GM12878 (cell line): ENCODE measurements around the gene TNNC2. TPM values are rescaled to one million over a fixed set of nuclear protein-coding genes. Genes with fewer than 3 reads are reported as not detected.
A peak's percentile ranks its signal among the peaks of the same experiment; 100 is the strongest.

Source experiments
- ATAC-seq: fragments of 200-7000 bp; cut with Tn5 transposase; 3 replicates; pipeline ENCODE4 v1.9.1; 2020; ENCODE audit warnings: mild to moderate bottlenecking, moderate library complexity
- BruUV-seq: library from RNA; stranded (reverse); fragments of 400-500 nt; replicated peaks from 2 replicates; lab custom pipeline; 2021; lab: Mats Ljungman, UMichigan
- CTCF ChIA-PET: fragments of 300-600 bp; sonication (Branson Sonifier 250); formaldehyde crosslinking; extraction: SDS; loops from one replicate; lab custom pipeline; 2021; ENCODE audit warnings: inconsistent platforms; lab: Yijun Ruan, JAX
- POLR2A ChIA-PET: fragments of 350-600 bp; formaldehyde crosslinking; extraction: SDS; loops from one replicate; lab custom pipeline; 2021; ENCODE audit warnings: inconsistent platforms; lab: Charles Lee
- RAD21 ChIA-PET: fragments of 300-600 bp; sonication (Branson Sonifier 250); formaldehyde crosslinking; loops from one replicate; lab custom pipeline; 2023; ENCODE audit warnings: antibody characterized with exemption; ENCODE audit not compliant: unreplicated experiment; lab: Charles Lee
- SMC1A ChIA-PET: fragments of 300-600 bp; sonication (Branson Sonifier 250); formaldehyde crosslinking; loops from one replicate; lab custom pipeline; 2023; ENCODE audit not compliant: unreplicated experiment, uncharacterized antibody; lab: Charles Lee
- DNase-seq: peaks from one replicate; pipeline ENCODE4 v3.0.0-alpha.2; 2011; ENCODE audit warnings: low read depth, low spot score
- FAIRE-seq: peaks from 3 replicates; lab custom pipeline; 2011; peaks lifted over from hg19 to GRCh38; lab: Jason Lieb, UNC
- H2AFZ ChIP-seq: 2 replicates; pipeline ENCODE4 v1.6.0; 2011; ENCODE audit warnings: low read depth, low read length, control low read depth; ENCODE audit not compliant: control insufficient read depth
- H3K27ac ChIP-seq: 2 replicates; pipeline ENCODE4 v1.5.1; 2011; ENCODE audit warnings: control low read depth; ENCODE audit not compliant: control insufficient read depth, insufficient read depth
- H3K27me3 ChIP-seq, 2 experiments: replicated peaks in 1 of 2; 2 replicates each; pipeline versions ENCODE4 v1.6.0 to v1.6.1; 2011; ENCODE audit warnings: low read length in 1 of 2; ENCODE audit not compliant: control insufficient read depth in 2 of 2, insufficient read depth in 2 of 2
- H3K36me3 ChIP-seq, 2 experiments: 2 replicates each; pipeline ENCODE4 v1.5.1; 2011; ENCODE audit warnings: low read length in 1 of 2; ENCODE audit not compliant: control insufficient read depth in 2 of 2, insufficient read depth in 2 of 2
- H3K4me1 ChIP-seq: 2 replicates; pipeline ENCODE4 v1.6.1; 2011; ENCODE audit warnings: mild to moderate bottlenecking, low read length, moderate library complexity, mixed read lengths; ENCODE audit not compliant: control insufficient read depth, insufficient read depth
- H3K4me2 ChIP-seq: 2 replicates; pipeline ENCODE4 v1.6.0; 2011; ENCODE audit warnings: control low read depth; ENCODE audit not compliant: control insufficient read depth, insufficient read depth
- H3K4me3 ChIP-seq: fragments of 200-600 bp; sonication (generic); 2 replicates; pipeline ENCODE4 v1.5.1; 2016
- H3K79me2 ChIP-seq: 2 replicates; pipeline ENCODE4 v1.6.0; 2011; ENCODE audit warnings: low read length; ENCODE audit not compliant: control insufficient read depth, insufficient read depth
- H3K9ac ChIP-seq: 2 replicates; pipeline ENCODE4 v1.8.0; 2011; ENCODE audit warnings: low read length, control low read depth, mixed read lengths; ENCODE audit not compliant: control insufficient read depth, insufficient read depth
- H3K9me3 ChIP-seq: replicated peaks from 3 replicates; pipeline ENCODE4 v1.5.1; 2011; ENCODE audit warnings: mild to moderate bottlenecking, low read length; ENCODE audit not compliant: control insufficient read depth, insufficient read depth
- H4K20me1 ChIP-seq: 2 replicates; pipeline ENCODE4 v1.6.0; 2011; ENCODE audit not compliant: control insufficient read depth, insufficient read depth
- DPF2 ChIP-seq: fragments of 450-650 bp; IDR thresholded peaks from 2 replicates; pipeline ENCODE4 v1.6.1; 2017; ENCODE audit warnings: mild to moderate bottlenecking
- GABPA ChIP-seq: IDR thresholded peaks from 2 replicates; pipeline ENCODE4 v1.6.1; 2014; ENCODE audit warnings: antibody characterized with exemption, low read depth, mild to moderate bottlenecking, inconsistent platforms
- HDGF ChIP-seq: fragments of 450-650 bp; IDR thresholded peaks from 2 replicates; pipeline ENCODE4 v1.6.1; 2016; ENCODE audit warnings: antibody characterized with exemption
- LARP7 ChIP-seq: fragments of 450-650 bp; IDR thresholded peaks from 2 replicates; pipeline ENCODE4 v1.6.1; 2017; ENCODE audit warnings: mild to moderate bottlenecking
- NFIC ChIP-seq: IDR thresholded peaks from 2 replicates; pipeline ENCODE4 v1.6.1; 2012; ENCODE audit warnings: low read depth, mild to moderate bottlenecking, inconsistent platforms, low read length, moderate library complexity
- NFYA ChIP-seq: IDR thresholded peaks from 2 replicates; pipeline ENCODE4 v1.6.1; 2011; ENCODE audit warnings: low read depth, mild to moderate bottlenecking, low read length, improper control_type of control experiment, borderline replicate concordance
- RAD21 ChIP-seq: IDR thresholded peaks from 2 replicates; pipeline ENCODE4 v1.6.1; 2011; ENCODE audit warnings: mild to moderate bottlenecking, low read depth, low read length, moderate library complexity; ENCODE audit not compliant: insufficient read depth
- SMC3 ChIP-seq: IDR thresholded peaks from 2 replicates; pipeline ENCODE4 v1.6.1; 2011; ENCODE audit warnings: low read length, improper control_type of control experiment, borderline replicate concordance
- SP1 ChIP-seq: IDR thresholded peaks from one replicate; pipeline ENCODE4 v1.6.1; 2011; ENCODE audit warnings: low read depth, low read length
- TARDBP ChIP-seq: IDR thresholded peaks from 2 replicates; pipeline ENCODE4 v1.6.1; 2016; ENCODE audit warnings: borderline replicate concordance
- TCF12 ChIP-seq: IDR thresholded peaks from 2 replicates; pipeline ENCODE4 v1.6.1; 2011; ENCODE audit warnings: low read depth, mild to moderate bottlenecking, low read length
- YBX1 ChIP-seq: fragments of 450-650 bp; IDR thresholded peaks from 2 replicates; pipeline ENCODE4 v1.6.1; 2016; ENCODE audit warnings: antibody characterized with exemption
- YY1 ChIP-seq: IDR thresholded peaks from 2 replicates; pipeline ENCODE4 v1.6.1; 2011; ENCODE audit warnings: low read depth, mild to moderate bottlenecking, low read length
- ZNF24 ChIP-seq: fragments of 450-650 bp; IDR thresholded peaks from 2 replicates; pipeline ENCODE4 v1.6.1; 2017; ENCODE audit warnings: antibody characterized with exemption, mild to moderate bottlenecking
- WGBS: methylation state at CpG from one replicate; pipeline ENCODE4 v1.1.6; 2016; ENCODE audit warnings: low lambda C conversion rate; ENCODE audit not compliant: insufficient replicate concordance, insufficient coverage; ENCODE audit errors: missing lambda C conversion rate; 5-methylcytosine and 5-hydroxymethylcytosine counted together
- in situ Hi-C: fragments of 300-500 bp; cut with MboI; formaldehyde crosslinking; loops from 9 replicates; pipeline ENCODE4 v1.14.3; 2018; ENCODE audit warnings: mixed read lengths
- intact Hi-C: fragments of 100-400 bp; cut with micrococcal nuclease; formaldehyde crosslinking; loops from one replicate; pipeline ENCODE4 v1.14.2; 2022; ENCODE audit not compliant: unreplicated experiment
- polyA plus RNA-seq, 11 experiments: library from polyadenylated mRNA; depleted of rRNA in 4 of 11; unstranded in 6 of 11; stranded (reverse) in 5 of 11; fragments of >200 nt; fragmentation: Nextera tagmentation in 4 of 11; fragmentation: Illumina TruSeq in 1 of 11; extraction: Ambion mirVana in 4 of 11; extraction: Trizol in 1 of 11; gene quantifications; 1 replicate in 1 of 11; 2 replicates in 10 of 11; pipeline versions ENCODE4 v1.2.1 to v1.2.3, GENCODE V29; 2011 to 2016; ENCODE audit warnings: inconsistent platforms in 2 of 11, missing spikeins in 2 of 11, low read depth in 1 of 11
- total RNA-seq, 4 experiments: library from RNA; depleted of rRNA in 3 of 4; stranded (reverse); fragments of >200 nt in 3 of 4; fragmentation: Illumina TruSeq in 1 of 4; extraction: Trizol in 1 of 4; gene quantifications; 2 replicates each; pipeline versions ENCODE4 v1.2.1 to v1.2.3, GENCODE V29; 2013 to 2021
- TF ChIP-seq, protein P1 (sequence below): IDR thresholded peaks from 2 replicates; pipeline ENCODE4 v1.6.1; 2012; ENCODE audit warnings: mild to moderate bottlenecking, low read depth, low read length
- TF ChIP-seq, protein P2 (sequence below), 3 experiments: IDR thresholded peaks in 2 of 3; conservative IDR thresholded peaks in 1 of 3; 2 replicates each; pipeline ENCODE4 v1.5.1; 2011; ENCODE audit warnings: low read depth in 3 of 3, low read length in 3 of 3, mild to moderate bottlenecking in 3 of 3, control low read depth in 2 of 3, moderate library complexity in 2 of 3, inconsistent platforms in 1 of 3, mixed read lengths in 1 of 3; ENCODE audit not compliant: control insufficient read depth in 2 of 3, insufficient read depth in 1 of 3; ENCODE audit errors: extremely low read depth in 1 of 3

Gene TNNC2
- total and polyA plus RNA-seq, 10 of the 15 experiments (the other 5 are each of a cell fraction or from before 2014, with no cell fraction given): 0.37 TPM; not detected in 9

DNA sequence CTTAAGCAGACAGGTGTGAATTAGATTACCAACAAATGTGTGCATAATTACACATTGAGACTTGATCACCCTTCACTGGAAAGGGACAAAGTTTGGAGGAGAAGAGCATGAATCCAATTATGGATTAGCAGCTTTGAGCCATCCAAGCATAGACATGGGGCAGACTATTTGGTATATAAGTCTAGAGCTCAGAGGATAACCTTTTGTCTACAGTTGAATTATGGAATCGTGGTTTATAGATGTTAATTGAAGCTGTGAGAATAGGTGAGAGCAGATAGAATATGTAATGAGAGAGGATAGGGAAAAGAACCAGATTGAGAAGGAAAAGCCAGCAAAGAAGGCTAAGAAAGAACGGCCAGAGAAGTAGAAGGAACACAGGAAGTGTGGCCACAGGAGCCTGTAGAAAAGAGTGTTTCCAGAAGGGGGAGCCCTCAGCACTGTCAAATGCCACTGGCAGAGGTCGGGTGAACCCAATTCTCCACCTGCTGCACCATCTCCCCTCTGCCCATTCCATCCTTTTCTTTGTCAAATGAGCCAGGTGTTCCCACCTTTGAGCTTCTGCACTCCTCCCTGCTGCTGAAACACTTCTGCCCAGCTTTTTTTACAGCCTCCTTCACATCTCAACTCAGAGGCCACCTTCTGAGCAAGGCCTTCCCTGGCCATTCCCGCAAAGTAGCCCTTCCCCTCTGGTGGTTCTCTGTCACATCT is 28.0 kb downstream of the TNNC2 start:
- 25% methylated on average over 4 of the region's 4 CpGs for WGBS
- no peaks in the 10 kb centered on the region for H3K27me3 ChIP-seq
- no peaks in the 10 kb centered on the region for H4K20me1 ChIP-seq
- H3K9ac ChIP-seq: no peak overlapping the region
- BruUV-seq: no TSS peak
- H2AFZ ChIP-seq: no peak overlapping the region
- TF ChIP-seq HDGF: 0 out of 2 replicates have a peak, but pooled peaks have one; percentile 51
- TF ChIP-seq, protein P1, sequence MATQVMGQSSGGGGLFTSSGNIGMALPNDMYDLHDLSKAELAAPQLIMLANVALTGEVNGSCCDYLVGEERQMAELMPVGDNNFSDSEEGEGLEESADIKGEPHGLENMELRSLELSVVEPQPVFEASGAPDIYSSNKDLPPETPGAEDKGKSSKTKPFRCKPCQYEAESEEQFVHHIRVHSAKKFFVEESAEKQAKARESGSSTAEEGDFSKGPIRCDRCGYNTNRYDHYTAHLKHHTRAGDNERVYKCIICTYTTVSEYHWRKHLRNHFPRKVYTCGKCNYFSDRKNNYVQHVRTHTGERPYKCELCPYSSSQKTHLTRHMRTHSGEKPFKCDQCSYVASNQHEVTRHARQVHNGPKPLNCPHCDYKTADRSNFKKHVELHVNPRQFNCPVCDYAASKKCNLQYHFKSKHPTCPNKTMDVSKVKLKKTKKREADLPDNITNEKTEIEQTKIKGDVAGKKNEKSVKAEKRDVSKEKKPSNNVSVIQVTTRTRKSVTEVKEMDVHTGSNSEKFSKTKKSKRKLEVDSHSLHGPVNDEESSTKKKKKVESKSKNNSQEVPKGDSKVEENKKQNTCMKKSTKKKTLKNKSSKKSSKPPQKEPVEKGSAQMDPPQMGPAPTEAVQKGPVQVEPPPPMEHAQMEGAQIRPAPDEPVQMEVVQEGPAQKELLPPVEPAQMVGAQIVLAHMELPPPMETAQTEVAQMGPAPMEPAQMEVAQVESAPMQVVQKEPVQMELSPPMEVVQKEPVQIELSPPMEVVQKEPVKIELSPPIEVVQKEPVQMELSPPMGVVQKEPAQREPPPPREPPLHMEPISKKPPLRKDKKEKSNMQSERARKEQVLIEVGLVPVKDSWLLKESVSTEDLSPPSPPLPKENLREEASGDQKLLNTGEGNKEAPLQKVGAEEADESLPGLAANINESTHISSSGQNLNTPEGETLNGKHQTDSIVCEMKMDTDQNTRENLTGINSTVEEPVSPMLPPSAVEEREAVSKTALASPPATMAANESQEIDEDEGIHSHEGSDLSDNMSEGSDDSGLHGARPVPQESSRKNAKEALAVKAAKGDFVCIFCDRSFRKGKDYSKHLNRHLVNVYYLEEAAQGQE: no peak
- TF ChIP-seq NFYA: no peak
- TF ChIP-seq YBX1: no peak
- no peak for TF ChIP-seq DPF2
- TF ChIP-seq TARDBP: no peak
- no peak for TF ChIP-seq SP1
- no peak for TF ChIP-seq GABPA
- no peak for TF ChIP-seq ZNF24
- no peak for TF ChIP-seq TCF12
- 0 out of 2 replicates have a peak, but pooled peaks have one; percentile 44 for TF ChIP-seq YY1
- peak; percentile 42; the same call in 1 of the 2 replicates for TF ChIP-seq SMC3
- TF ChIP-seq NFIC: no peak
- TF ChIP-seq, protein P2, sequence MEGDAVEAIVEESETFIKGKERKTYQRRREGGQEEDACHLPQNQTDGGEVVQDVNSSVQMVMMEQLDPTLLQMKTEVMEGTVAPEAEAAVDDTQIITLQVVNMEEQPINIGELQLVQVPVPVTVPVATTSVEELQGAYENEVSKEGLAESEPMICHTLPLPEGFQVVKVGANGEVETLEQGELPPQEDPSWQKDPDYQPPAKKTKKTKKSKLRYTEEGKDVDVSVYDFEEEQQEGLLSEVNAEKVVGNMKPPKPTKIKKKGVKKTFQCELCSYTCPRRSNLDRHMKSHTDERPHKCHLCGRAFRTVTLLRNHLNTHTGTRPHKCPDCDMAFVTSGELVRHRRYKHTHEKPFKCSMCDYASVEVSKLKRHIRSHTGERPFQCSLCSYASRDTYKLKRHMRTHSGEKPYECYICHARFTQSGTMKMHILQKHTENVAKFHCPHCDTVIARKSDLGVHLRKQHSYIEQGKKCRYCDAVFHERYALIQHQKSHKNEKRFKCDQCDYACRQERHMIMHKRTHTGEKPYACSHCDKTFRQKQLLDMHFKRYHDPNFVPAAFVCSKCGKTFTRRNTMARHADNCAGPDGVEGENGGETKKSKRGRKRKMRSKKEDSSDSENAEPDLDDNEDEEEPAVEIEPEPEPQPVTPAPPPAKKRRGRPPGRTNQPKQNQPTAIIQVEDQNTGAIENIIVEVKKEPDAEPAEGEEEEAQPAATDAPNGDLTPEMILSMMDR (IDR thresholded peaks at IDR 0.05 in 2 of 3, conservative IDR thresholded peaks at IDR 0.05 in 1 of 3; ENCODE audit: control insufficient read depth in 2 of 3, extremely low read depth in 1 of 3, insufficient read depth in 1 of 3, low read depth in 3 of 3, low read length in 3 of 3): peak; percentile 69 to 78 (median 73)
- TF ChIP-seq RAD21: peak; percentile 66
- no peak for TF ChIP-seq LARP7
- in situ Hi-C loops (no loop called here), intact Hi-C loops (loop anchor here (1.0 kb wide), 1 partner anchor 164 kb away; no protein-coding TSS in a partner anchor)
- peaks cover 2 to 19% of the 10 kb centered on the region in 2 experiments for H3K36me3 ChIP-seq
- peak; percentile 99 for ATAC-seq
- H3K9me3 ChIP-seq: no peaks in the 10 kb centered on the region
- no peaks in the 10 kb centered on the region for H3K79me2 ChIP-seq
- no peak overlapping the region for H3K4me2 ChIP-seq
- FAIRE-seq: peak; percentile 47
- CTCF ChIA-PET: interaction anchor here (0.6 to 5.0 kb wide), 55 partner anchors 8 to 822 kb away, joined by 3 to 120 read pairs (median 5); partner anchors contain the start of genes ACOT8, CTSA, NEURL2 and PCIF1
- SMC1A ChIA-PET: interaction anchor here (0.6 to 2.8 kb wide), 31 partner anchors 9 to 300 kb away, joined by 3 to 35 read pairs (median 3); partner anchors contain the start of genes CTSA, NEURL2 and PCIF1
- no peaks in the 10 kb centered on the region for H3K4me1 ChIP-seq
- POLR2A ChIA-PET: interaction anchor here (0.7 to 1.1 kb wide), 4 partner anchors 58 to 438 kb away, joined by 3 read pairs; partner anchors contain the start of gene ACOT8
- DNase-seq: no peak
- no peak overlapping the region for H3K4me3 ChIP-seq
- RAD21 ChIA-PET: interaction anchor here (0.6 to 3.1 kb wide), 19 partner anchors 15 to 560 kb away, joined by 3 to 22 read pairs (median 3); partner anchors contain the start of genes ZNF335 and ZSWIM1
- no peak overlapping the region for H3K27ac ChIP-seq
